Measurements from ENCODE around the gene ME1.
"Not testable (repeated sequence)": the region's sequence is repeated elsewhere in the genome, so short reads cannot be mapped to it uniquely, and the experiment has no call there.

Gene ME1

GRCh38 chr6:83359638-83360037, 71.2 kb downstream of the ME1 start:
- Histone ChIP-seq H3K9me3 (ENCODE audit: control insufficient read depth, low read length) (no peaks in the 10 kb centered on the region), H3K36me3 (ENCODE audit: control insufficient read depth, insufficient read depth, low read length) (no peaks in the 10 kb centered on the region), H2AFZ (no peak overlapping the region), H3K27ac (no peak overlapping the region), H3K4me3 (ENCODE audit: low read depth, low read length) (no peak overlapping the region), H3K79me2 (peaks cover 3% of the 10 kb centered on the region), H3K9ac (no peak overlapping the region), H3K4me1 (no peaks in the 10 kb centered on the region), H3K4me2 (ENCODE audit: low read length) (no peak overlapping the region), H3K27me3 (ENCODE audit: control insufficient read depth, insufficient read depth, low read length) (no peaks in the 10 kb centered on the region)
- TF ChIP-seq, protein P1, sequence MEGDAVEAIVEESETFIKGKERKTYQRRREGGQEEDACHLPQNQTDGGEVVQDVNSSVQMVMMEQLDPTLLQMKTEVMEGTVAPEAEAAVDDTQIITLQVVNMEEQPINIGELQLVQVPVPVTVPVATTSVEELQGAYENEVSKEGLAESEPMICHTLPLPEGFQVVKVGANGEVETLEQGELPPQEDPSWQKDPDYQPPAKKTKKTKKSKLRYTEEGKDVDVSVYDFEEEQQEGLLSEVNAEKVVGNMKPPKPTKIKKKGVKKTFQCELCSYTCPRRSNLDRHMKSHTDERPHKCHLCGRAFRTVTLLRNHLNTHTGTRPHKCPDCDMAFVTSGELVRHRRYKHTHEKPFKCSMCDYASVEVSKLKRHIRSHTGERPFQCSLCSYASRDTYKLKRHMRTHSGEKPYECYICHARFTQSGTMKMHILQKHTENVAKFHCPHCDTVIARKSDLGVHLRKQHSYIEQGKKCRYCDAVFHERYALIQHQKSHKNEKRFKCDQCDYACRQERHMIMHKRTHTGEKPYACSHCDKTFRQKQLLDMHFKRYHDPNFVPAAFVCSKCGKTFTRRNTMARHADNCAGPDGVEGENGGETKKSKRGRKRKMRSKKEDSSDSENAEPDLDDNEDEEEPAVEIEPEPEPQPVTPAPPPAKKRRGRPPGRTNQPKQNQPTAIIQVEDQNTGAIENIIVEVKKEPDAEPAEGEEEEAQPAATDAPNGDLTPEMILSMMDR (IDR thresholded peaks at IDR 0.05): no peak

GRCh38 chr6:83354747-83355146, 76.1 kb downstream of the ME1 start:
- Histone ChIP-seq H3K27ac (no peak overlapping the region), H3K27me3 (ENCODE audit: control insufficient read depth, insufficient read depth, low read length) (no peaks in the 10 kb centered on the region), H3K4me2 (ENCODE audit: low read length) (no peak overlapping the region), H3K79me2 (peaks cover 6% of the 10 kb centered on the region), H3K36me3 (ENCODE audit: control insufficient read depth, insufficient read depth, low read length) (no peaks in the 10 kb centered on the region), H3K9me3 (ENCODE audit: control insufficient read depth, low read length) (no peaks in the 10 kb centered on the region), H2AFZ (no peak overlapping the region), H3K4me1 (no peaks in the 10 kb centered on the region), H3K9ac (no peak overlapping the region), H3K4me3 (ENCODE audit: low read depth, low read length) (no peak overlapping the region)
- TF ChIP-seq, protein P1 (IDR thresholded peaks at IDR 0.05): no peak

GRCh38 chr6:83352424-83353061, 78.3 kb downstream of the ME1 start:
- H3K4me3 ChIP-seq (ENCODE audit: low read depth, low read length): no peak overlapping the region
- H3K27me3 ChIP-seq (ENCODE audit: control insufficient read depth, insufficient read depth, low read length): no peaks in the 10 kb centered on the region
- H3K79me2 ChIP-seq: peaks cover 2% of the 10 kb centered on the region
- H3K36me3 ChIP-seq (ENCODE audit: control insufficient read depth, insufficient read depth, low read length): no peaks in the 10 kb centered on the region
- TF ChIP-seq, protein P1 (IDR thresholded peaks at IDR 0.05): no peak
- no peaks in the 10 kb centered on the region for H3K4me1 ChIP-seq
- no peak overlapping the region for H3K9ac ChIP-seq
- no peak overlapping the region for H2AFZ ChIP-seq
- no peak overlapping the region for H3K27ac ChIP-seq
- no peak overlapping the region for H3K4me2 ChIP-seq (ENCODE audit: low read length)
- H3K9me3 ChIP-seq (ENCODE audit: control insufficient read depth, low read length): no peaks in the 10 kb centered on the region

DNA sequence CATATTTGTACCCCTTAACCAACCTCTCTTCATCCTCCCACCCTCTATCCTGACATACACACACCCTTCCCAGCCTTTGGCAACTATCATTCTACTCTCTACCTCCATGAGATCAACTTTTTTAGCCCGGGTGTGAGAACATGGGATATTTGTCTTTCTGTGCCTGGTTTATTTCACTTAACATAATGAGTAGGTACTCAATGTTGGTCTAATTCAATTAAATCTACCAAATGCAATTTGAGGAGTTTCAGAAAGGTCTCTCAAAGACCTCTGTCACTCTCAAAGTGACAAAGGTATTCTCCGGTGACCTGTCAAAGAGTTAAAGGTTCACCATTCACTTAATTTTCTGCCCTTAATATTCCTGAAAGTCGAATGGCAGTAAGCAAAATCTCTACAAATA, 87.7 kb downstream of the ME1 start:
- TF ChIP-seq, protein P1 (IDR thresholded peaks at IDR 0.05): no peak
- no peaks in the 10 kb centered on the region for H3K4me1 ChIP-seq
- no peak overlapping the region for H3K27ac ChIP-seq
- no peak overlapping the region for H3K9ac ChIP-seq
- no peak overlapping the region for H3K4me3 ChIP-seq (ENCODE audit: low read depth, low read length)
- no peaks in the 10 kb centered on the region for H3K27me3 ChIP-seq (ENCODE audit: control insufficient read depth, insufficient read depth, low read length)
- H3K9me3 ChIP-seq (ENCODE audit: control insufficient read depth, low read length): no peaks in the 10 kb centered on the region
- no peak overlapping the region for H2AFZ ChIP-seq
- no peaks in the 10 kb centered on the region for H3K36me3 ChIP-seq (ENCODE audit: control insufficient read depth, insufficient read depth, low read length)
- H3K79me2 ChIP-seq: peaks cover 3% of the 10 kb centered on the region
- no peak overlapping the region for H3K4me2 ChIP-seq (ENCODE audit: low read length)

DNA sequence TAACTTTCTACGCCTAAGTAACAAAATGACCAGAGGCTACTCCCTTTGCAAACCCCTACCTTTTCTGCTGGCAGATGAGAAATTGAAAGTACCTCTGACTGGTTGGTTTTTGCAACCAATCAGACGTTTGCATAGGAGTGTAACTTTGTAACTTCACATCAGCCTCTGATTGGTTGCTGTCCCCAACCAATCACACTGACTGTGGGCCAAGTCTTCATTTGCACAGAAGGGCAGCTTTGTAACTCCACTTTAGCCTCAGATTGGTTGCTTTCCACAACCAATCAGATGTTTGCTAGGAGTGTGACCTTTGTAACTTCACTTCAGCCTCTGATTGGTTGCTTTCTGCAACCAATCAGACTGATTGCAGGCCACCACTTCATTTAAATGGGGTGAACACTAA, 89.1 kb downstream of the ME1 start:
- H3K79me2 ChIP-seq: peaks cover 3% of the 10 kb centered on the region
- no peaks in the 10 kb centered on the region for H3K36me3 ChIP-seq (ENCODE audit: control insufficient read depth, insufficient read depth, low read length)
- H3K9me3 ChIP-seq (ENCODE audit: control insufficient read depth, low read length): no peaks in the 10 kb centered on the region
- H3K9ac ChIP-seq: no peak overlapping the region
- no peak overlapping the region for H3K4me2 ChIP-seq (ENCODE audit: low read length)
- no peak overlapping the region for H2AFZ ChIP-seq
- no peak overlapping the region for H3K4me3 ChIP-seq (ENCODE audit: low read depth, low read length)
- no peak overlapping the region for H3K27ac ChIP-seq
- no peaks in the 10 kb centered on the region for H3K27me3 ChIP-seq (ENCODE audit: control insufficient read depth, insufficient read depth, low read length)
- no peaks in the 10 kb centered on the region for H3K4me1 ChIP-seq
- TF ChIP-seq, protein P1 (IDR thresholded peaks at IDR 0.05): no peak

DNA sequence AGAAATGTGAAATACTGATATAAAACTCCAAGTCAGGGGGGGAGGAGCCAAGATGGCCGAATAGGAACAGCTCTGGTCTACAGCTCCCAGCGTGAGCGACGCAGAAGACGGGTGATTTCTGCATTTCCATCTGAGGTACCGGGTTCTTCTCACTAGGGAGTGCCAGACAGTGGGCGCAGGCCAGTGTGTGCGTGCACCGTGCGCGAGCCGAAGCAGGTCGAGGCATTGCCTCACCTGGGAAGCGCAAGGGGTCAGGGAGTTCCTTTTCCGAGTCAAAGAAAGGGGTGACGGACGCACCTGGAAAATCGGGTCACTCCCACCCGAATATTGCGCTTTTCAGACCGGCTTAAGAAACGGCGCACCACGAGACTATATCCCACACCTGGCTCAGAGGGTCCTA, 96.9 kb downstream of the ME1 start:
- H3K36me3 ChIP-seq (ENCODE audit: control insufficient read depth, insufficient read depth, low read length); H3K79me2 ChIP-seq; H3K27ac ChIP-seq; H3K4me1 ChIP-seq; H2AFZ ChIP-seq; H3K27me3 ChIP-seq (ENCODE audit: control insufficient read depth, insufficient read depth, low read length); H3K9ac ChIP-seq; H3K4me2 ChIP-seq (ENCODE audit: low read length); H3K9me3 ChIP-seq (ENCODE audit: control insufficient read depth, low read length); H3K4me3 ChIP-seq (ENCODE audit: low read depth, low read length): not testable (repeated sequence)

Data from parathyroid adenoma (tissue), 2 donors.